ENCODE results near the gene TRNAU1AP.
"Not testable (repeated sequence)": the region's sequence is repeated elsewhere in the genome, so short reads cannot be mapped to it uniquely, and the experiment has no call there.

The TRNAU1AP gene

DNA sequence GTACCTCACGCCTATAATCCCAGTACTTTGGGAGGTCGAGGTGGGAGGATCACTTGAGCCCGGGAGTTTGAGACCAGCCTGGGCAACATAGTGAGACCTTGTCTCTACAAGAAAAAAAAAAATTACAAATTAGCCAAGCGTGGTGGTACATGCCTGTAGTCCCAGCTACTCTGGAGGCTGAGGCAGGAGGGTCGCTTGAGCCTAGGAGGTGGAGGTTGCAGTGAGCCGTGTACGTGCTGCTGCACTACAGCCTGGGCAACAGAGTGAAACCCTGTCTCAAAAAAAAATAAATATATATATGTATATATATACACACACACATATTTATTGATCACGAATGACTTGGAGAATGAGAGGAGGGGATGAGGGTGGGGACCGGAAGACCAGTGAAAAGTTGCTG, 30.3 kb upstream of the TRNAU1AP start:
- DNase-seq = not testable (repeated sequence)

DNA sequence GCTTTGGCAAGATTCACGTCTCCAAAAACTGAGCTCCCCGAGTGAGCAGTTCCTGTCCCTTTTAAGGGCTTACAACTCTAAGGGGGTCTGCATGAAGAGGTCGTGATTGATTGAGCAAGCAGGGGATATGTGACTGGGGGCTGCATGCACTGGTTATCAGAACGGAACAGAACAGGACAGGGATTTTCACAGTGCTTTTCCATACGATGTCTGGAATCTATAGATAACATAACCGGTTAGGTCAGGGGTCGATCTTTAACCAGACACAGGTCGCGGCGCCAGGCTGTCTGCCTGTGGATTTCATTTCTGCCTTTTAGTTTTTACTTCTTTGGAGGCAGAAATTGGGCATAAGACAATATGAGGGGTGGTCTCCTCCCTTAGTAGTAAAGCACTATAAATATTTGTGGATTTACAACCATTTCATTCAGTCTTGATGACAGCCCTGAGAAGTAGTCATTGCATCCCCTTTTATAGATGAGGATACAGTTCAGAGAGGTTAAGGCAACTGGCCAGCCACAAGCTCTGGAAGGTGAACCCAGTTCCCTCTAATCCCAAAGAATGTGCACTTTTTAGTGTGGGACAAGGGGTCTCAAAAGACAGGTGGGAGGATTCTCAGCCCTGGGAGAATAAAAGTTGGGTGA, 27.8 kb upstream of the TRNAU1AP start:
- DNase-seq = not testable (repeated sequence)

DNA sequence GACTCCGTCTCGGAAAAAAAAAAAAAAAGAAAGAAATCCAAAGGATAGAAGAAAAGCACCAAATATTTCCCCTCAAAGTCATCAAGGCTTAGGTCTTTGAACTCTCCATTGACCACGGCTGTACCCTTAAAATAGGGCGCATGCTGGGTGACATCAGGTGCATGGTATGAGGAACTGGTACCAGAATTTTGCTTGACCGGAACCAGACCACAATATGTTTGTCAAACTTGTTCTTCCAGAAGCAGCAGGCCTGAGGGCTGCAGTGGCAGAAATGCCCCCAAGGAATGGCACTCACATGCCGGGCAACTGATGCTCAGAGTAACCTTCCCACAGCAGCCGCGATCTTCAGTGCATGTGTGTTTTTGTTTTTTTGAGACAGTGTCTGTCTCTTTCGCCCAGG, 26.0 kb upstream of the TRNAU1AP start:
- DNase-seq = no peak

DNA sequence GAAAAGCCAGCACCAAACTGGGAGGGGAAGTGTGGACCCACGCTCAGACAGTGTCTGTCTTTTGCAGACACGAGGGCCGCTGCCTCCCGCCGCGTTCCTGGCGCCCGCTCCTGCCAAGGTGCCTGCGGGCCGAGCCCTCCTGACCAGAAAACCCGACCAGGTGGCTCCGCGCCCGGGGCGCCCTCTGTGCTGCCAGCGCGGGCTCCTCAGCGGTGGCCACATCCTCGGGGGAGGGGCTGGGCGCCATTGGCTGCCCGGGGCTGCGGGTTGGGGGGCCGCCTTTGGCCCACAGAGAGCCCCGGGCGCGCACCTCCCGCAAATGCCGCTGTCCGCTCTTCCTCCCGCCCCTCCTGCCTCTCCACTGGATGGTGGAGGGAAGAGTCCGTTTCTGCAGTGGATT, 22.4 kb upstream of the TRNAU1AP start:
- no peak for DNase-seq

DNA sequence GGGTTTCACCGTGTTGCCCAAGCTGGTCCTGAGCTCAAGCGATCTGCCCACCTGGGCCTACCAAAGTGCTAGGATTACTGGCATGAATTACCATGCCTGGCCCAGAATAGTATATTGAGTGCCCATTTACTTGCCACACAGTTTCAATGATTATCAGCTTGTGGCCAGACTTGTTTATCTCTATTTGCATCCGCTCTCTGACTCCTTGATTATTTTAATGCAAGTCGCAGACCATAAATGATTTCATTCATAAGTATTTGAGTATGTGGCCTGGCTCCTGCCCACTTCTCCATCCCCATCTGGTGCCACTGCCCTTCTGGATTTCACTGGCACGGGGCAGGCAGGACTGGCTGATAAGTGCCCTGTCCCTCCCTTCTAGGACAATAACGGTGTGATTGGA, 18.2 kb upstream of the TRNAU1AP start:
- DNase-seq = no peak

DNA sequence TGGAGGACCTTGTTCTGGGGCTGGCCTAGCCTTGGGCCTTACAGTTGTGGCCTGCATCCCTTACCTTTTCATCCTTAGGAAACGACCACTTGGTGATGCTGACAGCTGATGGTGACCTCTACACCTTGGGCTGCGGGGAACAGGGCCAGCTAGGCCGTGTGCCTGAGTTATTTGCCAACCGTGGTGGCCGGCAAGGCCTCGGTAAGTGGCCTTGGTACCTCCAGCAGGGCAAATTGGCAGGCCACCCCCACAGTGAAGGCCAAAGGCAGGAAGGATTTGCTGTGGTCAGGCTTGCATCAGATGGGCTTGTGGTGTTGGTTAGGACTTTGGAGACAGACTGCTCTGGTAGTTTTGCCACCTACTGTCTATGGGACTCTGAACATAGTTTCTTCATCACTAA, 17.7 kb upstream of the TRNAU1AP start:
- DNase-seq = no peak

DNA sequence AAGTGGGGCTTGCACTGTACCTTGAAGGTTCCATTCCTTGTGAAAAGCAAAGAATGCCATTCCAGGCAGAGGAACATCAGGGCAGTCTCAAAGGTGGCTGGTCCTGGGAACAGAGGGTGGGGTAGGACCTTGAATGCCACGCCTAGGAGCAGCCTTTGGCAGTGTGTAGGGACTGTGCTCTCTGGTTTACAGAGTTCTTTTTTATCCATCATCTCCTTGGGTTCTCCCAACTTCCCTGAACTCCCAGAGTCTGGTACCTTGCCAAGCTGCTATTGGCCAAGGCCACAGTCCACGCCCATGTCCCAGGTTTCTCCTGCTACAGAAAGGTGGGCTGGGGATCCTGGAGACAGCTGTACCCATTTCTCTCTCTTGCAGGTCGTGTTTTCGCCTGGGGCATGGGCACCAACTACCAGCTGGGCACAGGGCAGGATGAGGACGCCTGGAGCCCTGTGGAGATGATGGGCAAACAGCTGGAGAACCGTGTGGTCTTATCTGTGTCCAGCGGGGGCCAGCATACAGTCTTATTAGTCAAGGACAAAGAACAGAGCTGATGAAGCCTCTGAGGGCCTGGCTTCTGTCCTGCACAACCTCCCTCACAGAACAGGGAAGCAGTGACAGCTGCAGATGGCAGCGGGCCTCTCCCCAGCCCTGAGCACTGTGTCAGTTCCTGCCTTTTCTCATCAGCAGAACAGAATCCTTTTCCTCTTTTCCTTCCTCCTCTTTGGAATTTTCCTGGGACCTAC, 15.3 kb upstream of the TRNAU1AP start:
- DNase-seq = no peak

DNA sequence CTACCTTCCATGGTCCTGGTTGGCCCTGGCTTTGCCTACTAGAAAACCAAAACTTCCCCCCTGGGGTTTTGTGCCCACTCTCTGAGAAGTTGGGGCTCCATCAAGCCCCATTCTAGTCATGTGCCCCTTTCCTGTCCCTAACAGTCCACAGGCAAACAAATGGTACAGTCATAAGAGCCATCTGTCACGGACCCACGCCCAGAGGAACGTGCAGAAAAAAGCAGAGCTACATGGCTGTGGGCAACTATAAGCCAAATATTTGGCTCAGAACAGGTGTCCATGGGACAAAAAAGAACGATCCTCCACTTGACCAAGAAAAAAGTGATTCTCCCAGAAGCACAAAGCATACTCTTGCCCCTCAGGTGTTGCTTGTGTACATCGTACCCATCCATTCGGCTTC, 14.6 kb upstream of the TRNAU1AP start:
- DNase-seq = no peak

DNA sequence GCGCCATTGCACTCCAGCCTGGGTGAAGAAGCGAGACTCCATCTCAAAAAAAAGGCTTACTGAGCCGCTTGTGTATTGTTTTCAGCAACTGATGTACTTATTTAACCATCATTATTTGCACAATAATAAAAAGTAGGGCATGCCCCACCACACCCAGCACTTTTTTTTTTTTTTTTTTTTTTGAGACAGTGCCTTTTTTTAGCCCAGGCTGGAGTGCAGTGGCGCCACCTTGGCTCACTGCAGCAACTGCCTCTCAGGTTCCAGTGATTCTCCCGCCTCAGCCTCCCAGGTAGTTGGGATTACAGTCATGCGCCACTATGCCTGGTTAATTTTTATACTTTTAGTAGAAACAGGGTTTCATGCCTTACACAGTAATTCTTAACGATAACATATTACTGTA, 12.2 kb upstream of the TRNAU1AP start:
- no peak for DNase-seq

DNA sequence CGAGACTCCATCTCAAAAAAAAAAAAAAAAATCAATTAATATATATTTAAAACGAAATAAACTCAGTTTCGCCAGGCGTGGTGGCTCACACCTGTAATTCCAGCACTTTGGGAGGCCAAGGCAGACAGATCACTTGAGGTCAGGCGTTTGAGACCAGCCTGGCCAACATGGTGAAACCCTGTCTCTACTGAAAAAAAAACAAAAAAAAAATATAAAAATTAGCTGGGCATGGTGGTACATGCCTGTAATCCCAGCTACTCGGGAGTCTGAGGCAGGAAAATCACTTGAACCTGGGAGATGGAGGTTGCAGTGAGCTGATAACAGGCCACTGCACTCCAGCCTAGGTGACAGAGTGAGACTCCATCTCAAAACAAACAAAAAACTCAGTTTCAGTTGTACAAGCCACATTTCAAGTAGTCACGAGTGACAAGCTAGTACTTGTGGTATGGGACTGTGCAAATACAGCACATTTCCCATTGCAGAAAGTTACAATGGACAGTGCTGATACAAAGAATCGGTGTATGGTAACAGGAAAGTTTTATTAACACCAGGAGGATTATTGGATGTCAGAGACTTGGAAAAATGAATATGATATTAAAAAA, 11.4 kb upstream of the TRNAU1AP start:
- not testable (repeated sequence) for DNase-seq

DNA sequence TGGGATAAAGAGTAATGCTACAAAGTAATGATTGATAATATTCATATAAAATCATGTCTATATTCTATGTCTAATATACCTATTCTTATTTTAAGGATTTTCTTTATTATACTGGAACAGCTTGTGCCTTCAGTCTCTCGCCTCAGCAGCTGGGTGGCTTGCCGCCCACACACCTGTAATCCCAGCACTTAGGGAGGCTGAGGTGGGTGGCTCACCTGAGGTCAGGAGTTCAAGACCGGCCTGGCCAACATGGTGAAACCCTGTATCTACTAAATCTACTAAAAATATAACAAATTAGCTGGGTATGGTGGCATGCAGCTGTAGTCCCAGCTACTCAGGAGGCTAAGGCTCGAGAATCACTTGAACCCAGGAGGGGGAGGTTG, 7.6 kb upstream of the TRNAU1AP start:
- no peak for DNase-seq

DNA sequence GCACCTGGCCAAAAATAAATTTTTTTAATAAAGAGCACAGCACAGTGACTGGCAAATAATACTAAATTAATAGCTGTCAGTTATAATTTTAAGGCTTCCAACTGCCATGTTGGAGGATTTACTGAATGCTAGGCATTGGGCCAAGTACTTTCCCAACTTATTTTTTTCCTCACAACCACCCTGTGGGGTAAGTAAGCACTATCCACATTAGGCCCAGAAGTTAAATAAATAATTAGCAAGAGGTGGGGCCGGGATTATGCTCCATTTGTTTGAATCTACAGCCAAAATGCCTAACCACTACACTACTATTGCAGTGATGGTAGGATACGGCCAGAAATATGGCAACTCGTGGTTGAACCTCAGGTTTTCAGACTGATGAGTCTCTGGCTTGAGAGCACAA, 4.6 kb upstream of the TRNAU1AP start:
- no peak for DNase-seq

DNA sequence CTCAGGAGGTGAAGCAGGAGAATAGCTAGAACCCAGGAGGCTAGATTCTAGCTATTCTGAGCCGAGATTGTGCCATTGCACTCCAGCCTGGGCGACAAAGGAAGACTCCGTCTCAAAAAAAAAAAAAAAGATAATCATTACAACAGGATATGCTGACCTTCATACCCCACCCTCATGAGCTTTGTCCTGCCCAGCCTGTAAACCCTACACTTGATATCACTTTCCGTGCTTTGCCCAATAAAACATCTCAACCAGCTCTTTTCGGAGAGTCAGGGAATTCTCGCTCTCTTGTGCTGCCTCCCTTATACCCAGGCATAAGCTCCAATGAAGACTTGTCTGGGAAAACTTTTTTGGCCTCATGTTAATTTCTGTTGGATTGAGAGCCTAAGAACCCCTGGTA, 1.5 kb upstream of the TRNAU1AP start:
- no peak for DNase-seq

DNA sequence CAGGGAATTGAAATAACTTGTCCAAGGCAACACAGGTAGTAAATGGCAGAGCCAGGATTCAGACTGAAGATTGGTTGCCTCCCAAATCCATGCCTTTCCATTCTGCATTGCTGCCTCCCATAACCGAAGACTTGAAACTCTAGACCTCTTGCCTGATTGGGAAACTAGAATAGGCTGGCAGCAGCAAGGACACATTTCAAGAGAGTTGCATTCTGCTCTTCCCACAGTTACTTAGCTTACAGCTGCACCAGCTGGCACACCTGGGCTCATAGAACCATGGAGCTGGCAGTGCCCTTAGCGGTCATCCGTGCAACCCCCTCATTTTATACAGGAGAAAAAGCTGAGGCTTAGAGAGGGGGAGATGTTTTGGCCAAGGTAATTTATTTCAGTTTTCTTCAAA, 8.0 kb downstream of the TRNAU1AP start:
- DNase-seq = no peak

DNA sequence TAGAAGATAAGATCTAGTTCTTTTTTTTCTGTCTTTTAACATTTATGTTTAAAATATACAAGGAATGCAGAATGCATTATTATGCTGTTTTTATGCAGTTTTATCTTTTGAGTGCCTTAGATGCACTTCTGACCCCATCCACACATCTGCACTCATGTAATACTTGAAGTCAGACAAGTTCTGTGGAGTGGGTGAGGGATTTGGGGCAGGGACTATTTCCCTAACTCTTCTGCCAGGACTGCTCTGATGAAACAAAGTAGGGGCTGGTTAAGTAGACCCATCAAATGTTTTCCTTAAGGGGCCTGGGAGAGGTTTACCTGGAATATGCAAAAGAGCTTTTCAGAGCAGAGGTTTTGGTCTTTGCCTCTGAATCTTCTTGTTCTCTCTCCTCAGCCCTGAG, 11.4 kb downstream of the TRNAU1AP start:
- DNase-seq = no peak

DNA sequence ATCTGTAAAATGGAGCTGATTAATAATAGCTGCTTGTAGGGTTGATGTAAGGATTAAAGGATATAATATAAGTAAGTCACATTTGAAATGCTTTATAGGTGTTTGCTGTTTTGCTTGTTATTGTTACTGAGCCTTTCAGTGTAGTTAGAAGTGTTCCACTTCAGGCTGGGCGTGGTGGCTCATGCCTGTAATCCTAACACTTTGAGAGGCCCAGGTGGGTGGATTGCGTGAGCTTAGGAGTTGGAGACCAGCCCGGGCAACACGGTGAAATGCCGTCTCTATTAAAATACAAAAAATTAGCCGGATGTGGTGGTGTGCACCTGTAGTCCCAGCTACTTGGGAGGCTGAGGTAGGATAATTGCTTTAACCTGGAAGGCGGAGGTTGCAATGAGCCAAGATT, 12.2 kb downstream of the TRNAU1AP start:
- no peak for DNase-seq

DNA sequence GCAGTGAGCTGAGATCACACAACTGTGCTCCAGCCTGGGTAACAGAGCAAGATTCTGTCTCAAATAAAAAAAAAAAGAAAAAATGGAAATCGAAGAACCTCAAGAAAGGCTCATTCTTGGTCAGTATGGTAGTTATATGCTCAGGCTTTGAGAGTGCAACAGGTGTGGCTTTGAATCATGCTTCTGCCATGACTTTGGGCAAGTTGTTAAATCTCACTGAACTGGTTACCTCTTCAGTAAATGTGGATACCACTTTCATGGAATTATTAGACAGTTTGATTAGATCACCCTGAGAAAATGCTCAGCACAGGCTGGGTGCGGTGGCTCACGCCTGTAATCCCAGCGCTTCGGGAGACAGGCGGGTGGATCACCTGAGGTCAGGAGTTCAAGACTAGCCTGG, 12.8 kb downstream of the TRNAU1AP start:
- no peak for DNase-seq

DNA sequence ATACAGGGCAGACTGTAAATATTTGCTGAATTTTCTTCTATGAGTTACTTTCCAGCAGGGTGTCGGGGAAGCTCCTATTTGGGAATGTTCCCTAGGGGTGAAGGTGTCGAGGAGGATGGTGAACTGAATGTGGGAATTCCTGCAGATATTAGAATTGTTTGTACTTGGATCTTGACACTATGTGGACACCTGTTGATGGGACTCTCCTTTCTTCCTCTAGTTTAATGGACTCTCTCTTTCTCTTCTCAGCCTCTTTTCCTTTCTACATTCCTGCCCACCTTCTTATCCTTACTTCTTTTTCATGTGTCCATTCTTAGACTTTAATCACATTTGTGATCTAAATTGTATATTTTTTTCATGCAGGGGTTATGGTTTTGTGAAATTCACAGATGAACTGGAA, 14.0 kb downstream of the TRNAU1AP start:
- no peak for DNase-seq

DNA sequence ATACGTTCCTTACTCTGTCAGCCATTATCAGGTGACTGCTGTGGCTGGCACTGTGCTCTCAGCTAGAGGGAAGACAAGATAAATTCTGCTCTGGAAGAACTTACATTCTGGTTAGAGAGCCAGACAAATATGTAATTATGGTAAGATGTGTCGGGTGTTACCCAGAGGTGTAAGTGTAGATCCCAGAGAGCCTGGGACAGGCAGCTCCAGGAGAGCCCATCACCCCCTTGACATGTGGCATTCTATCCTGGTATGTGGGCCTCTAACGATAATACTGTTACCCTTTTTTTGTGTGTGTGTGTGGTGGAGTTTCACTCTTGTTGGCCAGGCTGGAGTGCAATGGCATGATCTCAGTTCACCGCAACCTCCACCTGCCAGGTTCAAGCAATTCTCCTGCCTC, 19.0 kb downstream of the TRNAU1AP start:
- DNase-seq = no peak

DNA sequence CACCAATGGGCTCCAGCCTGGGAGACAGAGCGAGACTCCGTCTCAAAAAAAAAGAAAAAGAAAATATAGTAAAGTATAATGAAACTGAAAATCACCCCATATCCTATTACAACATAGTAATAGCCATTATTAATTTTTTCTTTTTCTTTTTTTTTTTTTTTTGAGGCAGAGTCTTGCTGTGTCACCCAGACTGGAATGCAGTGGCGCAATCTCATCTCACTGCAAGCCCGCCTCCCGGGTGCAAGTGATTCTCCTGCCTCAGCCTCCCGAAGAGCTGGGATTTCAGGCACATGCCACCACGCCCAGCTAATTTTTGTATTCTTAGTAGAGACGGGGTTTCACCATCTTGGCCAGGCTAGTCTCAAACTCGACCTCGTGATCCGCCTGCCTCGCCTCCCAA, 20.0 kb downstream of the TRNAU1AP start:
- DNase-seq = not testable (repeated sequence)

DNA sequence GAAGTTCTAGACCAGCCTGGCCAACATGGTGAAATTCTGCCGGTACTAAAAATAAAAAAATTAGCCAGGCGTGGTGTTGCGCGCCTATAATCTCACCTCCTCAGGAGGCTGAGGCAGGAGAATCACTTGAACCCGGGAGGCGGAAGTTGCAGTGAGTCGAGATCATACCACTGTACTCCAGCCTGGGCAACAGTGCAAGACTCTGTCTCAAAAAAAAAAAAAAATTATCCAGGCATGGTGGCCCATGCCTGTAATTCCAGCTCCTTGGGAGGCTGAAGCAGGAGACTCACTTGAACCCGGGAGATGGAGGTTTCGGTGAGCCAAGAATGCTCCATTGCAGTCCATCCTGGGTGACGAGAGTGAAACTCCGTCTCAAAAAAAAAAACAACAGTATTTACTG, 20.7 kb downstream of the TRNAU1AP start:
- no peak for DNase-seq

DNA sequence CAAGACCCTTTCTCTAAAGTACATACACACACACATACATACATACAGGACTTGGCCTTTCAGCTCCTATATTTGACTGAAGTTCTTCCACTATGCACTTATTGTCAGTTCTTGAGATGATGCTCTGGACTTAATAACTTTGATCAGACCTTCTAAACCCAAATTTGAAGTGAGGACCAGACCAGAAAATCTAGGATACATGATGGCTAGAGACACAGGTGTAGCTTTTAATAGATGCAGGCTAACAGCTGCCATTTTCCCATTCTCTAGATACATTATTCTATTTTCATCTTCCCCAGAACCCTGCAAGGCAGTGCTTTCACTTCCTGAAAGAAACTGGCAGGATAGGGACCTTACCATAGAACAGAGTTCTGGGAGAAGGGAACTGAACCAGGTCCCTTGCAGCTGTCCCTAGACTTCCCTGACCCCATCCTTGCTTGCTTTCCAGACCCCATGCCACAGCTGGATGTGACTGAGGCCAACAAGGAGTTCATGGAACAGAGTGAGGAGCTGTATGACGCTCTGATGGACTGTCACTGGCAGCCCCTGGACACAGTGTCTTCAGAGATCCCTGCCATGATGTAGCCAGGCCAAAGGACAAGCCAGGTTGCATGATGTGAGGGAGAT, 24.3 kb downstream of the TRNAU1AP start:
- no peak for DNase-seq

DNA sequence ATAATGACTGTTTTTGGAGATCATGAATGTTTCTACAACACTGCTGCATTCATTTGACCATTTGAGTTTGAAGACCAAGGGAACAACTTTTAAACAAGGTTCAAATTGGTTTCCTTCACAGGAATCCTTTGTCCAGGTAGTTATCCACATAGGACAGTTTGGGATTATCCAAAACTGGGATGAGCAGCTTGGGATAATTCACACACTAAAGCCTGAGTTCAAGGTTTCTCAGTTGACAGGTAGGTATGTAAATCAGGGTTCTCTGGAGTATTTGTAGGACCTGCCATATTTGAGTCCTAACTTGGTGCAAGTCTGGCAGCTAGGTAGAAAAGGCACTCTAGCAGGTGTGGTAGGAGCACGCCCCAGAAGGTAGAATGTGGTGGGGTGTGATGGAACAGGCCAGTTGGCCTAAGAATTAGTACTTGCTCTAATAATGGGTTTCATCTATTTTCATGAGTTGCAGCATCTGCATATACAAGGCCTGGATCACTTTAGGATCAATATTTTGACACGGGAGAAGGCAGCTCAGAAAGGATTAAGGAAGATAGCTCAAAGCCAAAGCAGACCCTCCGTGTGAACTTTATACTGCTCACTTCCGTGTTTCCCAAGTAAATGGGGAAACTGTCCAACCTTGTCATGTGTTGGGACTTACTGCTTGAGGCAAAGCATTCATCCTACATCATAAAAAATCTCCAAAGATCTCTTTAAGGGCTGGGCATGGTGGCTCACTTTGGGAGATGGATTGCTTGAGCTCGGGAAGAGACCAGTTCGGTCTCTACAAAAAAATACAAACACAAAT, 25.1 kb downstream of the TRNAU1AP start:
- no peak for DNase-seq

Measured in CD4-positive, alpha-beta T cell treated with Interleukin-6 for 4 hours (primary cell).